ENCODE data around the gene LHFPL6.
A peak's percentile ranks its signal among the peaks of the same experiment; 100 is the strongest.

Gene LHFPL6

GRCh38 chr13:39455521-39456175 lies 147.3 kb downstream of the LHFPL6 start:
- no peak for DNase-seq

- no peak for DNase-seq
These were observed 150.2 kb downstream of the LHFPL6 start for GRCh38 chr13:39452834-39453233.

GRCh38 chr13:39452417-39452816 lies 150.6 kb downstream of the LHFPL6 start:
- no peak for DNase-seq

- peak; percentile 15 for DNase-seq
These were observed 151.1 kb downstream of the LHFPL6 start for GRCh38 chr13:39451860-39452301.

- DNase-seq, result no peak
These were observed 151.7 kb downstream of the LHFPL6 start for GRCh38 chr13:39451301-39451700.

- DNase-seq, result no peak
These were observed 152.8 kb downstream of the LHFPL6 start for GRCh38 chr13:39450176-39450575.

GRCh38 chr13:39448834-39449233 lies 154.2 kb downstream of the LHFPL6 start:
- DNase-seq, result no peak

GRCh38 chr13:39446865-39447264 lies 156.1 kb downstream of the LHFPL6 start:
- no peak for DNase-seq

- DNase-seq, result no peak
These were observed 158.1 kb downstream of the LHFPL6 start for GRCh38 chr13:39444866-39445265.

- DNase-seq, result no peak
These were observed 169.3 kb downstream of the LHFPL6 start for GRCh38 chr13:39433651-39434050.

GRCh38 chr13:39432196-39432595 lies 170.8 kb downstream of the LHFPL6 start:
- no peak for DNase-seq

GRCh38 chr13:39422845-39423565 lies 180.0 kb downstream of the LHFPL6 start:
- no peak for DNase-seq

GRCh38 chr13:39419876-39420275 lies 183.1 kb downstream of the LHFPL6 start:
- no peak for DNase-seq

GRCh38 chr13:39419068-39419467 lies 183.9 kb downstream of the LHFPL6 start:
- no peak for DNase-seq

GRCh38 chr13:39418424-39418823 lies 184.6 kb downstream of the LHFPL6 start:
- DNase-seq, result no peak

- DNase-seq, result no peak
These were observed 185.3 kb downstream of the LHFPL6 start for GRCh38 chr13:39417643-39418042.

- DNase-seq, result no peak
These were observed 185.9 kb downstream of the LHFPL6 start for GRCh38 chr13:39417131-39417530.

- DNase-seq, result no peak
These were observed 187.8 kb downstream of the LHFPL6 start for GRCh38 chr13:39415008-39415802.

- DNase-seq, result no peak
These were observed 188.7 kb downstream of the LHFPL6 start for GRCh38 chr13:39414339-39414738.

GRCh38 chr13:39411511-39411910 lies 191.5 kb downstream of the LHFPL6 start:
- no peak for DNase-seq

GRCh38 chr13:39410964-39411363 lies 192.0 kb downstream of the LHFPL6 start:
- no peak for DNase-seq

GRCh38 chr13:39410096-39410901 lies 192.7 kb downstream of the LHFPL6 start:
- DNase-seq, result no peak

- no peak for DNase-seq
These were observed 194.5 kb downstream of the LHFPL6 start for GRCh38 chr13:39408512-39408911.

Data from CD4-positive, alpha-beta T cell treated with Interleukin-12 subunit alpha and Interleukin-12 subunit beta, for 1 hour (primary cell).